GM19452 (cell line): ENCODE measurements around the gene CNN2.
A peak's percentile ranks its signal among the peaks of the same experiment; 100 is the strongest.

ENCODE experiments used
- ATAC-seq: cut with Tn5 transposase; IDR thresholded peaks from one replicate; pipeline ENCODE4 v1.9.1; 2021; ENCODE audit not compliant: unreplicated experiment

The CNN2 gene

GRCh38 chr19:1026783-1027649 is 608 bp downstream of the CNN2 start:
- no peak for ATAC-seq

- ATAC-seq: no peak
Measured at GRCh38 chr19:1027650-1028061, 1.2 kb downstream of the CNN2 start.

- no peak for ATAC-seq
Measured at GRCh38 chr19:1028062-1028926, 1.9 kb downstream of the CNN2 start.

- ATAC-seq: no peak
Measured at GRCh38 chr19:1032264-1032867, 6.0 kb downstream of the CNN2 start.

- no peak for ATAC-seq
Measured at GRCh38 chr19:1035998-1036621, 9.7 kb downstream of the CNN2 start.

- ATAC-seq: no peak
Measured at GRCh38 chr19:1037621-1038064, 11.2 kb downstream of the CNN2 start.

- ATAC-seq: no peak
Measured at GRCh38 chr19:1038978-1039645, 12.7 kb downstream of the CNN2 start.

- ATAC-seq: peak; percentile 65
Measured at GRCh38 chr19:1039646-1040475, 13.5 kb downstream of the CNN2 start, which contains the start of gene ABCA7. ABCA7 (plus strand) TSS chr19:1040107; CDS start chr19:1041362, 1,255 bp downstream.

GRCh38 chr19:1040476-1041271 is 14.3 kb downstream of the CNN2 start:
- ATAC-seq: peak; percentile 48

- no peak for ATAC-seq
Measured at GRCh38 chr19:1041272-1041834, 14.9 kb downstream of the CNN2 start.

- no peak for ATAC-seq
Measured at GRCh38 chr19:1041835-1042685, 15.7 kb downstream of the CNN2 start.

GRCh38 chr19:1042689-1043511 is 16.5 kb downstream of the CNN2 start:
- ATAC-seq: no peak

GRCh38 chr19:1045247-1045603 is 18.8 kb downstream of the CNN2 start:
- no peak for ATAC-seq

- no peak for ATAC-seq
Measured at GRCh38 chr19:1046117-1046626, 19.8 kb downstream of the CNN2 start.

GRCh38 chr19:1046836-1047695 is 20.7 kb downstream of the CNN2 start:
- no peak for ATAC-seq
